HepG2 (cell line): ENCODE results near the gene CAPRIN2. TPM values are rescaled to one million over a fixed set of nuclear protein-coding genes. Genes with fewer than 3 reads are reported as not detected.
A peak's percentile ranks its signal among the peaks of the same experiment; 100 is the strongest.

Experiments used
- ETV6 ChIP-seq: sonication (generic); formaldehyde crosslinking; conservative IDR thresholded peaks from 2 replicates; pipeline ENCODE4 v1.4.0; 2020; ENCODE audit warnings: missing genetic modification reagents
- FOXA1 ChIP-seq, 2 experiments: fragments of 450-650 bp in 1 of 2; sonication (generic) in 1 of 2; formaldehyde crosslinking in 1 of 2; IDR thresholded peaks; 2 replicates each; pipeline versions ENCODE4 v1.4.0 to v1.6.1; 2016 to 2020; ENCODE audit warnings: missing genetic modification reagents in 1 of 2
- HDAC1 ChIP-seq: sonication (generic); formaldehyde crosslinking; IDR thresholded peaks from 2 replicates; pipeline ENCODE4 v1.5.1; 2020; ENCODE audit warnings: mild to moderate bottlenecking, missing genetic modification reagents
- HDAC6 ChIP-seq: fragments of 200-600 bp; sonication (generic); IDR thresholded peaks from 2 replicates; pipeline ENCODE4 v1.7.0; 2017; ENCODE audit warnings: mild to moderate bottlenecking, antibody characterized with exemption, low read length, low read depth
- HIVEP1 ChIP-seq: sonication (generic); formaldehyde crosslinking; IDR thresholded peaks from 2 replicates; pipeline ENCODE4 v1.4.0; 2020; ENCODE audit warnings: mild to moderate bottlenecking, missing genetic modification reagents
- HOXA7 ChIP-seq: sonication (generic); formaldehyde crosslinking; IDR thresholded peaks from 2 replicates; pipeline ENCODE4 v1.8.1; 2022; ENCODE audit warnings: mild to moderate bottlenecking, missing genetic modification reagents, moderate library complexity
- KDM1A ChIP-seq: IDR thresholded peaks from 2 replicates; pipeline ENCODE4 v1.6.1; 2016; ENCODE audit warnings: missing compliant biosample characterization
- MED8 ChIP-seq: sonication (generic); formaldehyde crosslinking; IDR thresholded peaks from 2 replicates; pipeline ENCODE4 v1.8.1; 2023; ENCODE audit warnings: mild to moderate bottlenecking, missing genetic modification reagents; ENCODE audit not compliant: insufficient replicate concordance
- MYC ChIP-seq: sonication (generic); formaldehyde crosslinking; IDR thresholded peaks from 2 replicates; pipeline ENCODE4 v1.9.0; 2021; ENCODE audit warnings: missing genetic modification reagents, borderline replicate concordance
- PAX8 ChIP-seq: sonication (generic); formaldehyde crosslinking; IDR thresholded peaks from 2 replicates; pipeline ENCODE4 v1.8.0; 2022; ENCODE audit warnings: mild to moderate bottlenecking, missing genetic modification reagents, borderline replicate concordance
- PHF20 ChIP-seq: sonication (generic); formaldehyde crosslinking; IDR thresholded peaks from 2 replicates; pipeline ENCODE4 v1.5.0; 2020; ENCODE audit warnings: mild to moderate bottlenecking, missing genetic modification reagents
- RBM22 ChIP-seq: fragments of 200-400 bp; formaldehyde crosslinking; optimal IDR thresholded peaks from 2 replicates; pipeline ENCODE3; 2017; ENCODE audit warnings: mild to moderate bottlenecking, low read length, moderate library complexity
- SP140L ChIP-seq: sonication (generic); formaldehyde crosslinking; IDR thresholded peaks from 2 replicates; pipeline ENCODE4 v1.4.0; 2020; ENCODE audit warnings: missing genetic modification reagents, borderline replicate concordance
- ZFP36L1 ChIP-seq: sonication (generic); formaldehyde crosslinking; IDR thresholded peaks from 2 replicates; pipeline ENCODE4 v1.8.0; 2022; ENCODE audit warnings: mild to moderate bottlenecking, missing genetic modification reagents, moderate library complexity
- ZNF12 ChIP-seq: sonication (generic); formaldehyde crosslinking; IDR thresholded peaks from 2 replicates; pipeline ENCODE4 v1.5.0; 2020; ENCODE audit warnings: missing genetic modification reagents
- ZNF180 ChIP-seq: sonication (generic); formaldehyde crosslinking; IDR thresholded peaks from 2 replicates; pipeline ENCODE4 v1.4.0; 2020; ENCODE audit warnings: low read depth, missing genetic modification reagents, borderline replicate concordance
- ZNF274 ChIP-seq: sonication (generic); formaldehyde crosslinking; IDR thresholded peaks from 2 replicates; pipeline ENCODE4 v1.5.1; 2020; ENCODE audit warnings: mild to moderate bottlenecking, missing genetic modification reagents
- ZNF451 ChIP-seq: sonication (generic); formaldehyde crosslinking; IDR thresholded peaks from 2 replicates; pipeline ENCODE4 v1.5.0; 2020; ENCODE audit warnings: mild to moderate bottlenecking, missing genetic modification reagents
- ZNF558 ChIP-seq: sonication (generic); formaldehyde crosslinking; IDR thresholded peaks from 2 replicates; pipeline ENCODE4 v1.9.0; 2022; ENCODE audit warnings: mild to moderate bottlenecking, missing genetic modification reagents, borderline replicate concordance
- ZNF629 ChIP-seq: sonication (generic); formaldehyde crosslinking; conservative IDR thresholded peaks from 2 replicates; pipeline ENCODE4 v1.5.0; 2020; ENCODE audit warnings: missing genetic modification reagents
- ZNF781 ChIP-seq: sonication (generic); formaldehyde crosslinking; IDR thresholded peaks from 2 replicates; pipeline ENCODE4 v1.5.1; 2020; ENCODE audit warnings: borderline replicate concordance, mild to moderate bottlenecking, missing genetic modification reagents; ENCODE audit errors: not compliant biosample characterization
- polyA plus RNA-seq, 8 experiments: library from polyadenylated mRNA; depleted of rRNA in 3 of 8; stranded (reverse) in 7 of 8; unstranded in 1 of 8; fragments of >200 nt; fragmentation: Illumina TruSeq in 4 of 8; extraction: Trizol in 4 of 8; gene quantifications; 2 replicates each; pipeline versions ENCODE4 v1.2.1 to v1.2.3, GENCODE V29; 2011 to 2016; ENCODE audit warnings: low read depth in 4 of 8, missing spikeins in 1 of 8, mixed read lengths in 1 of 8; ENCODE audit not compliant: insufficient read depth in 1 of 8
- total RNA-seq, 5 experiments: library from RNA; depleted of rRNA; stranded (reverse); fragments of >200 nt; fragmentation: Illumina TruSeq; extraction: Trizol; gene quantifications; 2 replicates each; pipeline ENCODE4 v1.2.3, GENCODE V29; 2016; ENCODE audit warnings: low read depth in 1 of 5
- TF ChIP-seq, protein P1 (sequence below): sonication (generic); formaldehyde crosslinking; IDR thresholded peaks from 2 replicates; pipeline ENCODE4 v1.4.0; 2020; ENCODE audit warnings: mild to moderate bottlenecking, low read depth, missing genetic modification reagents
- TF ChIP-seq, protein P2 (sequence below): sonication (generic); formaldehyde crosslinking; IDR thresholded peaks from 2 replicates; pipeline ENCODE4 v1.4.0; 2020; ENCODE audit warnings: missing genetic modification reagents, mild to moderate bottlenecking, borderline replicate concordance
- TF ChIP-seq, protein P3 (sequence below): sonication (generic); formaldehyde crosslinking; IDR thresholded peaks from 2 replicates; pipeline ENCODE4 v1.8.0; 2022; ENCODE audit warnings: missing genetic modification reagents, mild to moderate bottlenecking, inconsistent platforms, borderline replicate concordance

CAPRIN2 gene
- total and polyA plus RNA-seq, 2 of the 13 experiments (the other 11 are each of a cell fraction or from before 2014, with no cell fraction given): 21.7 to 30.6 TPM

DNA sequence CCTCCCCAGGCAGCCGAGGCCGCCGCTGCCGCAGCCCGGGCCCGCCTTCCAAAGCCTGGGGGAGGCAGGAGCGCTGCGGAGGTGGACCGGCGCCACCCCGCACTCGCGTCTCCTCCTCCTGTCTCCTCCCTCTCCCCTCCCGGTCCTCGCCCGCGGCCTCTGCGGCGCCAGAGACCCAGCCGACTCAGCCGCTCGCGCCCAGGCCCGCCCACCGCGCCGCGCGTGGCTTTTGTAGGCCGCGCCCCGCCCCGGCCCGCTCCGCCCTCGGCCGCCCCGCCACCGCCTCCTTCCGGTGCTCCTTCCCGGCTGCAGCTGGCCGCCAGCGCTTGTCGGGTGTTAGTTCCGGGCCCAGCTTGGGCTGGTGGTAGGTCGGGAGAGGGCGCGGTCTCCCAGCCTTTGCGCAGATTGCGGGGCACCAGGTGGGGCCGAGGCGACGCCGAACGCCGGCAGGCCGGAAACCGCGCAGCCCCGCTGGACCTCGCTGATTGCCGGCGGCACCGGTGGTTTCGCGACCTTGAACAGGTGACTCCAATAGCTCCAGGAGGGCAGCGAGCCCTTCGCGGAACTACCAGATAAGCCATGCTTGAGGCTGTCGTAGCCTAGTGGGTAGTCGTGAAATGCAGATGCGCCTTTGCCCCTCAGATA, at the start of gene CAPRIN2 (continued):
- TF ChIP-seq KDM1A (no peak), SP140L (CRISPR knock-in tag) (no peak), HIVEP1 (CRISPR knock-in tag) (peak; percentile 49; the same call in 1 of the 2 replicates), PAX8 (CRISPR knock-in tag) (no peak; the same call in 1 of the 2 replicates), ETV6 (CRISPR knock-in tag) (peak; percentile 87; the same call in 1 of the 2 replicates), FOXA1 (IDR thresholded peaks at IDR 0.05) (no peak), FOXA1 (CRISPR knock-in tag; IDR thresholded peaks at IDR 0.05) (peak; percentile 52), ZNF451 (CRISPR knock-in tag) (peak; percentile 92; the same call in 1 of the 2 replicates), ZNF180 (CRISPR knock-in tag) (no peak), MED8 (CRISPR knock-in tag) (no peak), ZNF629 (no peak), ZNF12 (no peak), HDAC1 (CRISPR knock-in tag) (peak; percentile 98), ZNF558 (CRISPR knock-in tag) (0 out of 2 replicates have a peak, but pooled peaks have one; percentile 67), HDAC6 (no peak), RBM22 (no peak), PHF20 (CRISPR knock-in tag) (peak; percentile 72), MYC (CRISPR knock-in tag) (peak; percentile 74; the same call in 1 of the 2 replicates), ZNF274 (no peak), ZFP36L1 (CRISPR knock-in tag) (no peak), HOXA7 (CRISPR knock-in tag) (no peak), ZNF781 (CRISPR knock-in tag) (peak; percentile 22)
- TF ChIP-seq, protein P1, sequence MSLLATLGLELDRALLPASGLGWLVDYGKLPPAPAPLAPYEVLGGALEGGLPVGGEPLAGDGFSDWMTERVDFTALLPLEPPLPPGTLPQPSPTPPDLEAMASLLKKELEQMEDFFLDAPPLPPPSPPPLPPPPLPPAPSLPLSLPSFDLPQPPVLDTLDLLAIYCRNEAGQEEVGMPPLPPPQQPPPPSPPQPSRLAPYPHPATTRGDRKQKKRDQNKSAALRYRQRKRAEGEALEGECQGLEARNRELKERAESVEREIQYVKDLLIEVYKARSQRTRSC (CRISPR knock-in tag): no peak
- TF ChIP-seq, protein P2, sequence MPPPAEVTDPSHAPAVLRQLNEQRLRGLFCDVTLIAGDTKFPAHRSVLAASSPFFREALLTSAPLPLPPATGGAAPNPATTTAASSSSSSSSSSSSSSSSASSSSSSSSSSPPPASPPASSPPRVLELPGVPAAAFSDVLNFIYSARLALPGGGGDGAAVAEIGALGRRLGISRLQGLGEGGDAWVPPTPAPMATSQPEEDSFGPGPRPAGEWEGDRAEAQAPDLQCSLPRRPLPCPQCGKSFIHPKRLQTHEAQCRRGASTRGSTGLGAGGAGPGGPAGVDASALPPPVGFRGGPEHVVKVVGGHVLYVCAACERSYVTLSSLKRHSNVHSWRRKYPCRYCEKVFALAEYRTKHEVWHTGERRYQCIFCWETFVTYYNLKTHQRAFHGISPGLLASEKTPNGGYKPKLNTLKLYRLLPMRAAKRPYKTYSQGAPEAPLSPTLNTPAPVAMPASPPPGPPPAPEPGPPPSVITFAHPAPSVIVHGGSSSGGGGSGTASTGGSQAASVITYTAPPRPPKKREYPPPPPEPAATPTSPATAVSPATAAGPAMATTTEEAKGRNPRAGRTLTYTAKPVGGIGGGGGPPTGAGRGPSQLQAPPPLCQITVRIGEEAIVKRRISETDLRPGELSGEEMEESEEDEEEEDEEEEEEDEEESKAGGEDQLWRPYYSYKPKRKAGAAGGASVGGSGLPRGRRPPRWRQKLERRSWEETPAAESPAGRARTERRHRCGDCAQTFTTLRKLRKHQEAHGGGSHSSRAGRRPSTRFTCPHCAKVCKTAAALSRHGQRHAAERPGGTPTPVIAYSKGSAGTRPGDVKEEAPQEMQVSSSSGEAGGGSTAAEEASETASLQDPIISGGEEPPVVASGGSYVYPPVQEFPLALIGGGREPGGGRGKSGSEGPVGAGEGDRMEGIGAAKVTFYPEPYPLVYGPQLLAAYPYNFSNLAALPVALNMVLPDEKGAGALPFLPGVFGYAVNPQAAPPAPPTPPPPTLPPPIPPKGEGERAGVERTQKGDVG (CRISPR knock-in tag): 0 out of 2 replicates have a peak, but pooled peaks have one; percentile 49
- TF ChIP-seq, protein P3, sequence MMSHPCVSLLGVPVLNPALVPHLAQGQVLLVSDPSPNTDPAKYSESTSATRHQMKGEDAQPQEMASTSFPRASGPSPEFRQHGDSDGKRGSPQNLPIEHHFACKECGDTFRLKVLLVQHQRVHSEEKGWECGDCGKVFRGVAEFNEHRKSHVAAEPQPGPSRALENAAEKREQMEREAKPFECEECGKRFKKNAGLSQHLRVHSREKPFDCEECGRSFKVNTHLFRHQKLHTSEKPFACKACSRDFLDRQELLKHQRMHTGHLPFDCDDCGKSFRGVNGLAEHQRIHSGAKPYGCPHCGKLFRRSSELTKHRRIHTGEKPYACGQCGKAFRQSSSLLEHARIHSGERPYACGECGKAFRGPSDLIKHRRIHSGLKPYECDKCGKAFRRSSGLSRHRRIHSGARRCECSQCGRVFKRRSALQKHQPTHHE (CRISPR knock-in tag): no peak; the same call in 1 of the 2 replicates
